Measurements from ENCODE around the gene TBCD. TPM values are rescaled to one million over a fixed set of nuclear protein-coding genes. Genes with fewer than 3 reads are reported as not detected.

TBCD gene
- total RNA-seq, 1 experiment from 2014 or later = 29.6 TPM

GRCh38 chr17:82826211-82826610 is 74.3 kb downstream of the TBCD start:
- CTCF ChIA-PET = no interaction called here
- no TSS peak for BruUV-seq (replicated peaks)

GRCh38 chr17:82826956-82827355 is 75.1 kb downstream of the TBCD start:
- Histone ChIP-seq H3K79me2 (ENCODE audit: low read length) (no peaks in the 10 kb centered on the region), H3F3A (ENCODE audit: low read length, unreplicated experiment) (no peaks in the 10 kb centered on the region), H3K27ac (ENCODE audit: low read length) (no peak overlapping the region), H3K4me1 (ENCODE audit: insufficient read depth, low read length) (no peaks in the 10 kb centered on the region), H3K4me3 (ENCODE audit: low read length) (no peak overlapping the region), H3K9me2 (replicated peaks; ENCODE audit: low read length) (no peaks in the 10 kb centered on the region), H3K9ac (ENCODE audit: low read length) (no peak overlapping the region), H3K36me3 (ENCODE audit: low read depth, low read length) (peaks cover 16% of the 10 kb centered on the region), H2AFZ (ENCODE audit: low read length) (no peak overlapping the region), H3K4me2 (ENCODE audit: low read length) (no peak overlapping the region), H3K27me3 (ENCODE audit: low read length) (no peaks in the 10 kb centered on the region), H4K20me1 (ENCODE audit: low read length) (no peaks in the 10 kb centered on the region), H3K9me3 (ENCODE audit: low read length) (no peaks in the 10 kb centered on the region)
- intact Hi-C loops (cut with micrococcal nuclease) = no loop called here
- no TSS peak for BruUV-seq (replicated peaks)
- ChIA-PET POLR2A (ENCODE audit: unreplicated experiment) (interaction anchor here (0.6 kb wide), 1 partner anchor 108 kb away, joined by 4 read pairs; no protein-coding TSS in a partner anchor), CTCF (no interaction called here)
- no peak for TF ChIP-seq EZH2 (IDR thresholded peaks at IDR 0.05; ENCODE audit: low read length, unreplicated experiment)
- TF ChIP-seq EZH2phosphoT487 (IDR thresholded peaks at IDR 0.05; ENCODE audit: borderline replicate concordance, low read length) = no peak
- no peak for TF ChIP-seq CTCF (conservative IDR thresholded peaks at IDR 0.05; ENCODE audit: low read depth, low read length)
- DNase-seq = no peak
- no peak for ATAC-seq

More at GRCh38 chr17:82826211-82826610, 74.3 kb downstream of the TBCD start:
- Histone ChIP-seq H3K4me3 (ENCODE audit: low read length) (no peak overlapping the region), H3K36me3 (ENCODE audit: low read depth, low read length) (peaks cover 17% of the 10 kb centered on the region), H3K4me1 (ENCODE audit: insufficient read depth, low read length) (no peaks in the 10 kb centered on the region), H3K9ac (ENCODE audit: low read length) (no peak overlapping the region), H3K9me2 (replicated peaks; ENCODE audit: low read length) (no peaks in the 10 kb centered on the region), H4K20me1 (ENCODE audit: low read length) (no peaks in the 10 kb centered on the region), H3F3A (ENCODE audit: low read length, unreplicated experiment) (no peaks in the 10 kb centered on the region), H2AFZ (ENCODE audit: low read length) (no peak overlapping the region), H3K27ac (ENCODE audit: low read length) (no peak overlapping the region), H3K4me2 (ENCODE audit: low read length) (no peak overlapping the region), H3K27me3 (ENCODE audit: low read length) (no peaks in the 10 kb centered on the region), H3K79me2 (ENCODE audit: low read length) (no peaks in the 10 kb centered on the region), H3K9me3 (ENCODE audit: low read length) (no peaks in the 10 kb centered on the region)
- ATAC-seq (no peak), DNase-seq (no peak)
- POLR2A ChIA-PET (ENCODE audit: unreplicated experiment) = no interaction called here
- intact Hi-C loops (cut with micrococcal nuclease) = no loop called here
- TF ChIP-seq EZH2 (IDR thresholded peaks at IDR 0.05; ENCODE audit: low read length, unreplicated experiment) = no peak
- TF ChIP-seq EZH2phosphoT487 (IDR thresholded peaks at IDR 0.05; ENCODE audit: borderline replicate concordance, low read length) = no peak
- TF ChIP-seq CTCF (conservative IDR thresholded peaks at IDR 0.05; ENCODE audit: low read depth, low read length) = no peak

GRCh38 chr17:82828875-82829487 is 77.1 kb downstream of the TBCD start:
- no peak for DNase-seq
- Histone ChIP-seq H3K4me3 (ENCODE audit: low read length) (no peak overlapping the region), H3K4me2 (ENCODE audit: low read length) (no peak overlapping the region), H3K9me2 (replicated peaks; ENCODE audit: low read length) (no peaks in the 10 kb centered on the region), H4K20me1 (ENCODE audit: low read length) (no peaks in the 10 kb centered on the region), H3K27ac (ENCODE audit: low read length) (no peak overlapping the region), H3F3A (ENCODE audit: low read length, unreplicated experiment) (no peaks in the 10 kb centered on the region), H3K9me3 (ENCODE audit: low read length) (no peaks in the 10 kb centered on the region), H3K9ac (ENCODE audit: low read length) (no peak overlapping the region), H3K4me1 (ENCODE audit: insufficient read depth, low read length) (no peaks in the 10 kb centered on the region), H3K79me2 (ENCODE audit: low read length) (no peaks in the 10 kb centered on the region), H3K27me3 (ENCODE audit: low read length) (no peaks in the 10 kb centered on the region), H2AFZ (ENCODE audit: low read length) (no peak overlapping the region), H3K36me3 (ENCODE audit: low read depth, low read length) (peaks cover 15% of the 10 kb centered on the region)
- TF ChIP-seq CTCF (conservative IDR thresholded peaks at IDR 0.05; ENCODE audit: low read depth, low read length) (no peak), EZH2phosphoT487 (IDR thresholded peaks at IDR 0.05; ENCODE audit: borderline replicate concordance, low read length) (no peak), EZH2 (IDR thresholded peaks at IDR 0.05; ENCODE audit: low read length, unreplicated experiment) (no peak)
- intact Hi-C loops (cut with micrococcal nuclease) = no loop called here
- BruUV-seq (replicated peaks) = no TSS peak
- ChIA-PET CTCF (no interaction called here), POLR2A (ENCODE audit: unreplicated experiment) (no interaction called here)
- ATAC-seq = no peak
